Measurements from ENCODE around the gene ATP13A1. TPM values are rescaled to one million over a fixed set of nuclear protein-coding genes. Genes with fewer than 3 reads are reported as not detected.
"Not testable (repeated sequence)": the region's sequence is repeated elsewhere in the genome, so short reads cannot be mapped to it uniquely, and the experiment has no call there.

The ATP13A1 gene
- total RNA-seq, 2 donors from 2014 or later = 24.1 to 29.6 TPM

DNA sequence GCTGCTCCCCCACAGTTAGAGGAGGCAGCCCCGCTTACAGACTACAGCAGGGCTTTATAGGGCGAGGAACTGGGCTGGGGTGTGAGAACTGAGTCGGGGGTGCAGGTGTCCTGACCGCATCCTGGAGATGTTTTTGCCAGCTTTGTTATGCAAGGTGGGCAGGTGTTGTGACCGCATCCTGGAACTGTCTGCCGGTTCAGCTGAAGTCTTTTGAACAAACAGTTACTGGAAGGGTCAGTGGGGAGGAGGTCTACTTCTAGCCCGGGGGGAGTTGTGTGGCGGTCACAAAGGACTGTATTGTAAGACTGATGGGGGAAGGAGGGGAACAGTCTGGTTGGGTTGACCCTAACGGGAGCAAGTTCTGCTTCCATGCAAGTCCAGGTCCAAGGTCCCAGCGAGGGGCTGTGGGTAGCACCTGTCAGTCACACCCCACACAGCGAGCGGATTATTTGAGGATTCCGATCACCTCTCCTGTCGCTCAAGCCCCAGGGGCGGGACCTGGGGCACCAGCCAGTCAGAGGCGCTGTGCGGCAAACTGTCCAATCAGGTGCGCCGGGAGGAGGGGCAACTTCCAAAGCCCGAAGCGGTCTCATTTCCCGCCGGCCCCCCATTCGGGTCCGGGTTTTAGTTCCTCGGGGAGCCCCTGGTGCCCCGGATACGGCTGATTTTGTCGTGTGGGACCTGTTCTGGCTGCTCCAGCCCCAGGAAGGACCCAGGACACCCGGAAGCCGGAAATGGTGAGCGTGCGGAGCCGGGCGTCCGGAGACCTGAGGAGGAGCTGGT lies 4.9 kb upstream of the ATP13A1 start, which contains the start of gene ZNF101:
Gene ZNF101, plus strand, starts transcription at position 610 of the 783 bp plus-strand sequence. Its CDS starts 125 bp downstream, at position 735.
- intact Hi-C loops (cut with DNase I) = no loop called here
- peak; percentile 83 to 85 for ATAC-seq
- peak; percentile 95 for DNase-seq

DNA sequence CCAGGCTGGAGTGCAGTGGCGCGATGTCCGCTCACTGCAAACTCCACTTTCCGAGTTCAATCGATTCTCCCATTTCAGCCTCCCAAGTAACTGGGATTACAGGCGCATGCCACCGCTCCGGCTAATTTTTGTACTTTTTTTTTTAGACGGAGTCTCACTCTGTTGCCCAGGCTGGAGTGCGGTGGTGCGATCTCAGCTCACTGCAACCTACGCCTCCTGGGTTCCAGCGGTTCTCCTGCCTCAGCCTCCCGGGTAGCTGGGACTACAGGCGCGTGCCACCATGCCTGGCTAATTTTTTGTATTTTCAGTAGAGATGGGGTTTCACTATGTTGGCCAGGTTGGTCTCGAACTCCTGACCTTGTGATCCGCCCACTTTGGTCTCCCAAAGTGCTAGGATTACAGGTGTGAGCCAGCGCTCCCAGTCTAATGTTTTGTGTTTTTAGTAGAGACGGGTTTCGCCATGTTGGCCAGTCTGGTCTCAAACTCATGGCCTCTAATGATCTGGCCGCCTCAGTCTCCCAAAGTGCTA lies 2.0 kb upstream of the ATP13A1 start:
- DNase-seq; intact Hi-C loops (cut with DNase I); ATAC-seq: not testable (repeated sequence)

DNA sequence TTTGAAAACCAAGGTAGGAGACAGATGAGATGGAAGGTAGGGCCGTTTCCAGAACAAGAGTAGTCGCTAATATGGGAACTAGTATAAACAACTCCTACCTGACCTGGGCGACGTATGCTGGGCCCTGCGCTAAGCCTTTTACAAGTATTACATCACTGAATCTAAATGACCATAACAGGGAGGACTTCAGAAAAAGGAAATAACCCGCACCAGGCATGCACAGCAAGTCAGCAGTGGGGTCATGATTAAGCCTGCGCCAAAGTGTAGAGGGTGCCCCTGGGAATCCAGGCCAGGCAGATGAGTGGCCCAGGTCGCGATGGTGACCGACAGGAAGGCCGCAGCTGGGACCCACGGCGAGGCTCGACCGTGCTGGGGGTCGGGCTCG lies 613 bp downstream of the ATP13A1 start:
- no peak for ATAC-seq
- intact Hi-C loops (cut with DNase I) = no loop called here
- no peak for DNase-seq

DNA sequence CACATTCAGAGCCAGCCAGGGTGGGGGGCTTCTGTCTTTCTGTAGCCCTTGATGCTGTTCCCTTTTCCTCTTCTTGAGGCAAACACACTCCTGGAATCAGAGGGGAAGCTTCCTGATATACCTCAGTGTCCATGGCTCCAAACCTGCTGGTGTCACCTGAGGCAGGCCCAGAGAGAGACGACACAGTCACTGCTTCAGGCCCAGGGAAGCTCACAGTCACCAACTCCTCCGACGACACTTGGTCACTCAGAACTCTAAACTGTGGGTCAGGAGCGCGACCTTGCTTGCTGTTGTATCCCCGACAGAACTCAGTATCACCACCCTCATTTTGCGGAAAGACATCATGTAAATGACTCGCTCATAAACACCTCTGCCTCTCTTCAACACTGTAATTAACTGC lies 1.1 kb downstream of the ATP13A1 start:
- DNase-seq = no peak

DNA sequence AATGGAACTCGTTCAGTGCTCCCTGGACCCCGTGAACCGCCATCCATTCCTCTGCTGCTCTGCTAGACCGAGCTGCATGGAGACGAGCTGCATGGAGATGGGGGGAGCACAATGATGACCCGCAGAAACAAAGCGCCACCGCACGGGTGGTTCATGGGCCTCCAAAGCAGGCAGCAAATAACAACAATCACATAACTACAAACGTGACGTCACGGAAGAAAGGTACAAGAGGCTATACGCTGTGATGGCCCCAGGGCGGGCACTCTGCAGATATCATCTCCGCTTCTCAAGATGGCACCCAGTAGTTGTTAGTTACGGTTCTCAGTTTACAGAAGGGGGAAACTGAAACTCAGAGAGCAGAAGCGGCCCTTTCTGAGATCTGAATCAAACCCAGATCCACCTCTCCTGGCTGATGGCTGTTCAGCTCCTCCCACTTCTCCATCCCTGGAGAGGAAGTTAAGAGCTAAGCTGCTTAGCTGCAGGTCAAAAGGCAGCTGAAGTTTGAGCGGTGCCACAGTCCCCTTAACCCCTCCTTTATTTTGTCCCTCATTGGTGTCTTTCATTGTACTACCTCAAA lies 1.7 kb downstream of the ATP13A1 start:
- intact Hi-C loops (cut with DNase I) = no loop called here
- DNase-seq (no peak), ATAC-seq (no peak)

More for the DNA sequence above, 1.1 kb downstream of the ATP13A1 start:
- intact Hi-C loops (cut with DNase I) = no loop called here
- no peak for ATAC-seq

DNA sequence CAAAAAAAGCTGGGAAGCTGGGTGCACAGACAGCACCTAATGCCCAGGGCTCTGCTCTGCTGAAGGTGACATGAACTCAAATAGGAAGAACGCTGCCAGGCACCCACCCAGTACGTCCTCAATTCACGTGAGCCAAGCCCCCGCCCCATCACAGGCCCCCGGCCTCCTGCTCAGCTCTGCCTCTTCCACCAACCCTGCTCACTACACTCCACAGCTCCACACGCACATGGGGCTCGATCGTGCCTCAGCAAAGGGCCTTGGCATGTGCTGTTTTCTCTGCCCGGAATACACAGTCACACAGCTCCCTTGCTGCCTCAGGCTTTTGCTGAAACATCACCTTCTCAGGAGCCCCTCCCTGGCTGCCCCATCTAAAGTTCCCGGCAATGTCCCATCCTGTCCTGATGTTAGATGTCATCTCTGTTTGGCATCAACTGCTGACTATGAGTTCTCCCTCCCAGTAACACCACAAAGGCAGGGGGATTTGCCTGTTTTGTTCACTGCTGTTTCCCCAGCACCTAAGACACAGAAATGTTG lies 2.3 kb downstream of the ATP13A1 start:
- no peak for DNase-seq
- intact Hi-C loops (cut with DNase I) = no loop called here
- no peak for ATAC-seq

DNA sequence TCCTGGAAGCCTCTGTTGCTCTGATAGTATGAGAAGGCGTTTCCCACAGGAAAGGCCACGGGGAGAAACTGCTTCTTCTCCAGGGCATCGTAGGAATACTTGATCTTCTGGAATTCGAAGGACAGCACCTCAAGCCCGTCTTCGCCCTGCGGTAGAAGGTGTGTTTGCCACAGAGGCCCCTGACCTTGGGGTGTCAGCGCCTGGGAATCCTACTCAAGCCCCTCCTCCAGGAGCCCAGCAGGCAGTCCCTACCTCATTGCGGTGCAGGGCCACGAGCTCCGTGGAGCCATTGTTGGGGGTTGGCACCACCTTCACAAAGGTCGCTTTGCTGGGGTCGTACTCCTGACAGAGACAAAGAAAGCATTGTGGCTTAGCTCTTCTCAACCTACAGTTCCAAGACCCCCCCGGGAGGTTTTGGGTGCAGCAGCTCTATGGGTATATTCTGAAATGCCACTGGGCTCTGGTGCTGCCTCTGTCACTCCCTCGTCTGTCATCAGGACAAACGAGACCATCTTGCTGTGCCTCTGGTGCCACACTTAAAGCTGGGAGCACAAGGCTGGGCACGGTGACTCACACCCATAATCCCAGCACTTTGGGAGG lies 3.7 kb downstream of the ATP13A1 start:
- no peak for DNase-seq
- ATAC-seq = no peak
- intact Hi-C loops (cut with DNase I) = no loop called here

DNA sequence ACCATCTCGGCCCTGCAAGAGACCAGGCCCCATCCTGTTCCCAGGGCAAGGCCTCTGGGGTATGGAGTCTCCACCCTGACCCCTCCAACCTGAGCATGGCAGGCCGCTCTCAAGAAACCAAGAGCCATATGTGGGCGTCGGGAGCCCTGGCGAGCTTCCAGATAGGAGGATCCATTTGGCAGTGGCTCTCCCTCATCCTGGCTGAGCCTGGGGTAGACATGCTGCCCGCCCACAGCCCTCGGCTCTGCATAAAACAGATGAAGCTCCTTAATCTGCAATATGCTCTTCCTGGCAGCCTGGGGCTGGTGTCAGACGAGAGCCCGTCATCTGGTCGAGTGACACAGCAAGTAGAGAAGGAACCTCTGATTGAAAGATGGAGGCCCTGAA lies 6.1 kb downstream of the ATP13A1 start:
- intact Hi-C loops (cut with DNase I) = no loop called here

DNA sequence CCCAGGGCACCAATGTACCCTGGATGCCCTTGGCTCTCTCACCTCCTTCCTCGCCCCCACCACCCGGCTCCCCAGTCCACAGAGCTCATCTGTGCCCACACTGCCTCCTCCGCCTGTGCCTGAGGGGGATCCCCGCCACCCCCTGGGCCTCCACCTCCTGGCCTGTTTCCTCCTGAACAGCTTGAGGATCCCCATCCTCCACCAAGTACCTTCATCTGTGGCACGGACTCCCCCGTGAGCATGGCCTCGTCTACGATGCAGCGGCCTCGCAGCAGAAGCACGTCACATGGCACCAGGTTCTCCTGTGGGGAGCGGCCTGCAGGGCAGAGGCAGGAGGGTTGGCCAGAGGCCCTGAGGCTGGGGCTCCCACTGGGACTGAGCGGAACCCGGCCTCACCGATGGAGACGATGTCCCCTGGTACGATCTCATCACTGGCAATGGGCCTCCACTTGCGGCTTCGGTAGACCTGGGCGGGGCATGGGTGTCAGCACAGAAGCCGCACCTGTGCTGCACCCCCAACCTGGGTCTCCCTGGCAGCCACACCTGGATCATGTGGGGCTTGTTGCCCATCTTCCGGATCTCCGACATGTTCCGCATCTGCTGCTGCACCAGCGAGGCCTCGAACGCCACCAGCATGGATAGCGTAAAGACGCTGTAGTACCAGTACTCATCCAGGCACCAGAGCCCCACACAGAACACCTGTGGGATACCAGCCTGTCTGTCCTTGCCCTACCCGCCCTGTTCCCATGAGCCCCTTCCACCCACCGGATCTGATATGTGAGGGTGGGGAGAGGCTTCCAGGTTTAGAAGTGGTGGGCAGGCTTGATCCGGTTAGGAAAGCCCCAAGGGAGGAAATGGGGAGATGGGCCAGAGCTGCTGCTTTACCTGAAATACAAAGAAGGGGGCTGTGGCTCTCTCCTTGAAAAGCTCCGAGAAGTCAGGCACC lies 6.8 kb downstream of the ATP13A1 start:
- intact Hi-C loops (cut with DNase I) = no loop called here
- ATAC-seq = no peak
- DNase-seq = no peak

More for the DNA sequence above, 6.1 kb downstream of the ATP13A1 start:
- ATAC-seq (no peak), DNase-seq (no peak)

DNA sequence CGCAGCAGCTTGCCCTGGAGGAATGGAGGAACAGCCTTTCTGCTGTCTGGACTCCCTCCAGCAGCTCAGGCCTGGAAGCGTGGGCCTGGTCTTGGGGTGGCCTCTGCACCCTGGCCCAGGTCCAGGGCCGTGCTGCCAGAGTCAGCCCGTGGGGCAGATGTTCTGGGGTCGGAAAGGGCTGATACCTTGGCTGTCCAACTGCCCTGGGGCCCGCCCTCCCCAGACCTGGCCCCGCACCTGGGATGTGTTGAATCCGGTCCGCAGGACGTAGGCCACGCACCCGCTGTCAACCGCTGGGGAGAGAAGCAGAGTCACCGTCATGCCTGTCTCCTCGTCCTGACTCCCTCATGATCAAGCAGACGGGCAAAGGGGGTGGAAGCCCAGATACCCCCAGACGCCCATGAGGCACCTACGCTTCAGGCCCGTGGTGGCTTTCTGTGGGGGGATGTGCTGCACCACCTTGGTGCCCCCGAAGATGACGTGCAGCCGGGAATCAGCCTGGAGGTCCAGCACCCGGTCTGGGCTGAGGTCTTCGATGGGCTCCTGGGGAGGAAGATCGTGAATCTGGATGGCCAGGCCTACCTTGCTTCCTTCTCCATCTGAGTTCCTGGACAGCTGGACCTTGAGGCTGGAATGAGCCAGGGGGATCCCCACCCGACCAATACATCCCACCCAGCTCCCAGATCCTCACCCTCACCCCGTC lies 7.7 kb downstream of the ATP13A1 start:
- ATAC-seq = no peak
- no peak for DNase-seq
- intact Hi-C loops (cut with DNase I) = no loop called here

DNA sequence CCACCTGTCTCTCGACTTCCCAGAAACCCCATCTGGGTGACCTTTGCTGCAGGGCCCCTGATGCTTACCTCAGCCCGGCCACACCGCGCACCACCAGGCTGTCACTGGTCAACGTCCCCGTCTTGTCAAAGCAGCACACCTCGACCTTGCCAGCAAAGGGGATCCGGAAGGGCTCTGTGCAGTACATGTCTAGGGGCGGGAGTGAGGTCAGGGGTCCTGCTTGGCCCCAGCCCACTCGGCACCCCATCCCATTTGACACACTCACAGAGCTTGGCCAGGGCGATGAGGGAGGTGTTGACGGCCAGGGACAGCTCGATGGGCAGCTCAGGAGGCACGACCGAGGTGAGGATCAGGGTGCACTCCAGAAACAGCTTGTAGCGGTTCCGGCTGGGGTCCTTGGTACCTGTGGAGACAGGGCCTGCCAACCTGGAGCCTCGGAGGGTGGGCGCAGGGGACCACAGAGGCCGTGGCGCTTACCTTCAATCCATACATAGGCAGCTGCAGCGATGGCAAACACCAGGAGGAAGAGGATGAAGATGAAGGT lies 8.4 kb downstream of the ATP13A1 start:
- intact Hi-C loops (cut with DNase I) = no loop called here
- no peak for DNase-seq
- ATAC-seq = no peak

DNA sequence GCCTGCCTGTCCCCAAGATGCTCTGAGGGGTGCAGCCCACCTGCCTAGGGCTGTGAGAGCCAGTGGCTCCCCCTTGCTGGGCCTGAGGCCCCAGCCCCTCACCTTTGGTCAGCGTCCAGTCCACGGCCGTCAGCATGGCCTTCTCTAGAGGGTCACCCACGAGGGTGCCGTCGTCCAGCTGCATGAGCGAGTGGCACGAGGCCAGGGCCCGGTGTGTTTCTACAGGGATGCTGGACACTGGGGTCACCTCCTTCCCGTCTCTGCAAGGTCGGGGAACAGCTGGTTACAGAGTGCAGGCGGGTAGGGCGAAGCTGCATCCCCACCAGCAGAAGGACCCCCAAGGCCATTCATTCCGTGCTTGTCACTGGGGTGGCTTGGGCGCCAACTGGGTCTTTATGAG lies 9.0 kb downstream of the ATP13A1 start:
- ATAC-seq (no peak), DNase-seq (no peak)
- intact Hi-C loops (cut with DNase I) = no loop called here

DNA sequence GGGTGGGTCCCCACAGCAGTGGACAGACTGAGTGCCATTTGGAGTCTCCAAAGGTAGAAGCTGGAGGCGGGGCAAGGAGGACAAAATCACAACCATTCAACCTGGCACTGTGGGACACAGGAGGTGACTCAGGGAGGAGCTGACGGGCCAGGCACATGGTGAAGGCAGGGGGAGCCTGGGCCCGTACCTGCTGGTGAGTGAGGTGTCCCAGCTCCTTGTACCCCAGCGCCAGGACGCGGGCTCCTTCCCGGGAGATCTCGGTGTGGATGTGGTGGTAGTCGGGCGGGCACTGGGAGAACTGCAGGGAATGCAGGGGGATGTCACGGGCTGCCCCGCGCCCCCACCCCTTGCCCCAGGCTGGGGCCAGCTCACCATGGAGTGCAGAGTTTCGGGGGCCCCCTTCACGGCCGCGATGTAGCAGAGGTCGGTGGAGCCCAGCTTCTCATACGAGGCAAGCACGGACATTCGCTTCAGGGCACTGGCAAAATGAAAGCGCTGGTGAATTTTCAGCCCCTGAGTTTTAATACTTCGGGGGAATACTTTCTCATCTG lies 9.8 kb downstream of the ATP13A1 start:
- intact Hi-C loops (cut with DNase I) = no loop called here
- ATAC-seq = no peak
- no peak for DNase-seq

DNA sequence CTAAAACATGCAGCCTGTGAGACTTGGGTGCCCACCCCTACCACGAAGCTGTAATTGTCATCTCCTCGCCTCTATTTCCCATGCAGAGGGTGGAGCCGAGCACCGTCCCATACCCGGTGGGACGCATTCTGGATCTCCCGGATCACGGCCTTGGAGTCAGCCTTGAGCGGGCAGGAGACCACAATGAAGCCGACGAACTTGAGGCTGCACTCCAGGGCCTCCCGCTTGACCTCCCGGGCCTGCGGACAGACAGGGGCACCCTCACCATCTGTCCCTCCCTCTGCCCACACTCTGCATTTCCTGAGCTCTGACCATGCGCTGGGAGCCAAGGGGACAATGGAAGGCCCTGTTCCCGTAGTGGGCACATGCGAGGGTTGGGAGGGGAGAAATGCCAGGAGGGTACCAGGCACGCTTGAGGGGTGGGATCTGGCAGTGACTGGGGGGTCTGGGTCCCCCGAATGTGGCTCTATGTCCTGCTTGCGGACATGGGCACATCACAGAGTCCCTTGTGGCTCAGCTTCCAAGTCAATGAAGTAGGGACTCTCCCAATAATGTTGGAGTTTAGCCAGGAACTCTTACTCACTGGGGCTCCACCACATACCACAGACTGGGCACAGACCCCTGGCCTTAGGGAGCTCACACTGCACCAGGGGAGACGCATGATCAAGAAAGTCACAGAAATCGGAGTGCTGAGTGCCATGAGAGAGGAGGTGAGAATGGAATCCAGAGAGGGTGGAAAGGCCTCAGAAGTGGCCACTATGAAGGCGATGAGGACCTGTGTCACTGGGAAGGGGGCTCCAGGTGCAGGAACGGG lies 10.8 kb downstream of the ATP13A1 start:
- DNase-seq (no peak), ATAC-seq (no peak)
- intact Hi-C loops (cut with DNase I) = no loop called here

DNA sequence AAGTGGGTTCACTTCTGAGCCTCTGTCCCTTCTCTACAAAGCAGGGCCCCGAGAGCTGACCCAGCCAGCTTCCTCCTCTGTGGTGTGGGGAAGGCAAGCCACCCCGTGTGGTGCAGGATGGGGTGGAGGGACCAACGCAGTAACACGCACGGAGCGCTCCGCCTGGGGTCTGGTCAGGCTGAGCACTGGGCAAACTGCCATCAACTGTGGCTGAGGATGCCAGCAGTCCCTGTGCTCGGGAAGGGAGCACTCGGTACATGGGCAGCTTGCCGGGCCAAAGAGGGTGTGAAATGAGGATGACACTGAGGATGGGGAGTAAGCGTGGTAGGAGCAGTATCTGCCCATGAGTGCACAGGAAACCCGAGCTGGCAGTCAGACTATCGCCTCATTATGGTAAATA lies 12.4 kb downstream of the ATP13A1 start:
- ATAC-seq = peak; percentile 64 to 81
- intact Hi-C loops (cut with DNase I) = no loop called here
- peak; percentile 62 for DNase-seq

DNA sequence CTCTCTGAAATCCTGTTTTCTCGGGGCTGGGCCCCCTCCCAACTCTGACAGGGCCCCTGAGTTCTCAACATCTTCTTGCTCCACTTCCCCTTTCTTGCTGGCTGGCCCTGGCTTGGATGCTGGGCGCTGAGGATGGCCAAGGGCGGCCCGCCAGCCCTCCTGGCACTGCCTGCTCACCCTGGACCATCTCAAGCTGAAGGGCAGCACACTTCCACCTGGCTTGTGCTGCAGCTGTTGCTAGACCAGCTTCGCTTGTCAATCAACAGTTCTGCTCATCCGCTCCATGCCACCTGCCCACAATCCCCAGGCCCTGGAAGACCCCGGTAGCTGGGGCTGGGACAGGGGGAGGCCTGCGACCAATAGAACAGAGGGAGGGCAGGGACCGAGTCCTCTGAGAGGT lies 13.1 kb downstream of the ATP13A1 start:
- intact Hi-C loops (cut with DNase I) = no loop called here
- ATAC-seq = no peak
- no peak for DNase-seq

DNA sequence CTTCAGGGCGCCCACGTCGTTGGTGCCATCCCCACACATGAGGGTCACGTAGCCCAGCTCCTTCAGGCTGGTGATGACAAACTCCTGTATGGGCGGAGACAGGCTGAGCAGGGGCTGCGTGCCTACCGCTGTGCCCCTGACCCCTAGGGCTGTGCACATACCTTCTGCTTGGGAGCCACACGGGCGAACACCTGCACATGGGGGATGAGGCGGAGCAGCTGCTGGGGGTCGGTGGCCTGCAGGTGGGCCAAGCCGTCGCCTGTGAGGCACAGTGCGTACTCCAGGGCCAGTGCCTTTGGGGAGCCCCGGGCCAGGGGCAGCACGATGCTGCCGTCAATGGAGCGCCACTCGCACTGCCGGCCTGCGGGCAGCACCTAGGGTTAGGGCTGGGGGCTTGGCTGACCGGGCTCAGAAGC lies 13.9 kb downstream of the ATP13A1 start:
- intact Hi-C loops (cut with DNase I) = loop anchor here in 1 of 2 donors (5.0 kb wide), 1 partner anchor 117 kb away; no protein-coding TSS in a partner anchor
- DNase-seq (no peak), ATAC-seq (no peak)
